HEK293 (cell line): Measurements from ENCODE around the gene ACAN.

Source experiments
- CTCF ChIP-seq: fragments of 450-650 bp; formaldehyde crosslinking; IDR thresholded peaks from 2 replicates; pipeline ENCODE4 v1.5.1; 2016; ENCODE audit warnings: missing biosample characterization, missing genetic modification characterization
- OSR2 ChIP-seq: fragments of 450-650 bp; formaldehyde crosslinking; IDR thresholded peaks from 2 replicates; pipeline ENCODE4 v1.5.1; 2016; ENCODE audit warnings: missing biosample characterization, missing genetic modification characterization
- REST ChIP-seq: fragments of 450-650 bp; formaldehyde crosslinking; IDR thresholded peaks from 2 replicates; pipeline ENCODE4 v1.5.1; 2016; ENCODE audit warnings: missing biosample characterization, missing genetic modification characterization
- SP7 ChIP-seq: fragments of 450-650 bp; formaldehyde crosslinking; IDR thresholded peaks from 2 replicates; pipeline ENCODE4 v1.5.1; 2016; ENCODE audit warnings: missing biosample characterization, missing genetic modification characterization
- ZNF776 ChIP-seq: fragments of 450-650 bp; formaldehyde crosslinking; IDR thresholded peaks from 2 replicates; pipeline ENCODE4 v1.5.0; 2017; ENCODE audit warnings: missing biosample characterization, missing genetic modification characterization, borderline replicate concordance

- TF ChIP-seq CTCF (tag by site-specific recombination) (no peak), OSR2 (tag by site-specific recombination) (no peak), ZNF776 (no peak), SP7 (tag by site-specific recombination) (no peak), REST (tag by site-specific recombination) (no peak)
These were observed 43.9 kb downstream of the ACAN start for GRCh38 chr15:88847144-88847543.
